A673 (cell line): ENCODE measurements around the gene CYBC1. TPM values are rescaled to one million over a fixed set of nuclear protein-coding genes. Genes with fewer than 3 reads are reported as not detected.

ENCODE experiments used
- BruUV-seq: library from RNA; stranded (reverse); fragments of 400-500 nt; replicated peaks from 2 replicates; lab custom pipeline; 2021; lab: Mats Ljungman, UMichigan
- CTCF ChIA-PET: fragments of 300-600 bp; sonication (Branson Sonifier 250); formaldehyde crosslinking; loops from one replicate; lab custom pipeline; 2022; ENCODE audit warnings: antibody characterized with exemption; lab: Charles Lee
- POLR2A ChIA-PET: fragments of 300-600 bp; sonication (Branson Sonifier 250); formaldehyde crosslinking; loops from one replicate; lab custom pipeline; 2022; ENCODE audit warnings: antibody characterized with exemption; ENCODE audit not compliant: low non-redundant PET; lab: Charles Lee
- DNase-seq: peaks from one replicate; pipeline ENCODE4 v3.0.0-alpha.2; 2015; ENCODE audit warnings: low spot score
- H3K27ac ChIP-seq: fragments of 200-600 bp; sonication (generic); 2 replicates; pipeline ENCODE4 v1.5.1; 2016; ENCODE audit warnings: mixed run types, low read depth, mild to moderate bottlenecking, mixed read lengths, antibody characterized with exemption, low read length; ENCODE audit not compliant: poor library complexity, severe bottlenecking
- H3K27me3 ChIP-seq: fragments of 200-600 bp; sonication (generic); replicated peaks from 2 replicates; pipeline ENCODE4 v1.6.1; 2017; ENCODE audit warnings: mixed run types, low read depth, mild to moderate bottlenecking, mixed read lengths, antibody characterized with exemption, low read length; ENCODE audit not compliant: insufficient read depth, poor library complexity
- H3K36me3 ChIP-seq: fragments of 200-600 bp; sonication (generic); 2 replicates; pipeline ENCODE4 v1.6.1; 2016; ENCODE audit warnings: mixed run types, mild to moderate bottlenecking, mixed read lengths, antibody characterized with exemption, low read length; ENCODE audit not compliant: insufficient read depth, poor library complexity, severe bottlenecking
- H3K4me1 ChIP-seq: fragments of 200-600 bp; sonication (generic); 2 replicates; pipeline ENCODE4 v1.6.1; 2017; ENCODE audit warnings: mixed run types, mild to moderate bottlenecking, mixed read lengths, antibody characterized with exemption, low read length; ENCODE audit not compliant: insufficient read depth, poor library complexity, severe bottlenecking
- H3K4me3 ChIP-seq: fragments of 200-600 bp; sonication (generic); 2 replicates; pipeline ENCODE4 v1.5.1; 2016; ENCODE audit warnings: low read depth, mixed run types, mild to moderate bottlenecking, mixed read lengths, low read length; ENCODE audit not compliant: poor library complexity, severe bottlenecking
- H3K9me3 ChIP-seq: fragments of 200-600 bp; sonication (generic); 2 replicates; pipeline ENCODE4 v1.6.1; 2016; ENCODE audit warnings: mixed run types, low read depth, mild to moderate bottlenecking, mixed read lengths, antibody characterized with exemption, low read length; ENCODE audit not compliant: poor library complexity, severe bottlenecking
- EZH2 ChIP-seq: fragments of 200-600 bp; sonication (generic); IDR thresholded peaks from 2 replicates; pipeline ENCODE4 v1.6.1; 2017; ENCODE audit warnings: borderline replicate concordance, low read depth, mild to moderate bottlenecking, mixed read lengths, antibody characterized with exemption, low read length; ENCODE audit not compliant: poor library complexity, severe bottlenecking
- intact Hi-C: fragments of 100-400 bp; cut with micrococcal nuclease; formaldehyde crosslinking; loops from one replicate; pipeline ENCODE4 v1.10.0; 2022; ENCODE audit not compliant: unreplicated experiment
- total RNA-seq: library from RNA; stranded (reverse); gene quantifications from 2 replicates; pipeline ENCODE4 v1.2.3, GENCODE V29; 2021
- TF ChIP-seq, protein P1 (sequence below): fragments of 300-800, 200-600 bp; sonication (generic); conservative IDR thresholded peaks from 2 replicates; pipeline ENCODE4 v1.5.1; 2017; ENCODE audit warnings: low read depth, mild to moderate bottlenecking, antibody characterized with exemption, low read length, moderate library complexity, mixed read lengths

Gene CYBC1
- total RNA-seq, 1 experiment from 2014 or later = 72.8 TPM

DNA sequence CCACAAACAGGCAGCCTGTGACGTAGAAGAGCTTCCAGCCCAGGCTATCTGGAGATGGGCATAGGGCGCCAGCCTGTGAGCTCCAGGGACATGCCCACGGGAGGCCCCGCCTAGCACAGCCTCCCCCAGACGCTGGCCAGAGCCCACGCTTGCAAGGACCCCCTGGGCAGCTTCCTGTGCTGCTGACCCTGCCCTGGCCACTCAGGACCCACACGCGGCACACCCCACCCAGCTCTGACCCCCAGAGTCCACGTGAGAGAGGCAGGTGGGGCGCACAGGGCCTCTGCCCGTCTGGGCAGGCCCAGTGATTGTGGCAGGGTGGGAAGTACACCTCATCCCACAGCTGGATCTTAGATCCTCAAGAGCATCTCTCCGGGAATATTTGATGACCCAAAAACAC lies 3.9 kb downstream of the CYBC1 start:
- TF ChIP-seq, protein P1, sequence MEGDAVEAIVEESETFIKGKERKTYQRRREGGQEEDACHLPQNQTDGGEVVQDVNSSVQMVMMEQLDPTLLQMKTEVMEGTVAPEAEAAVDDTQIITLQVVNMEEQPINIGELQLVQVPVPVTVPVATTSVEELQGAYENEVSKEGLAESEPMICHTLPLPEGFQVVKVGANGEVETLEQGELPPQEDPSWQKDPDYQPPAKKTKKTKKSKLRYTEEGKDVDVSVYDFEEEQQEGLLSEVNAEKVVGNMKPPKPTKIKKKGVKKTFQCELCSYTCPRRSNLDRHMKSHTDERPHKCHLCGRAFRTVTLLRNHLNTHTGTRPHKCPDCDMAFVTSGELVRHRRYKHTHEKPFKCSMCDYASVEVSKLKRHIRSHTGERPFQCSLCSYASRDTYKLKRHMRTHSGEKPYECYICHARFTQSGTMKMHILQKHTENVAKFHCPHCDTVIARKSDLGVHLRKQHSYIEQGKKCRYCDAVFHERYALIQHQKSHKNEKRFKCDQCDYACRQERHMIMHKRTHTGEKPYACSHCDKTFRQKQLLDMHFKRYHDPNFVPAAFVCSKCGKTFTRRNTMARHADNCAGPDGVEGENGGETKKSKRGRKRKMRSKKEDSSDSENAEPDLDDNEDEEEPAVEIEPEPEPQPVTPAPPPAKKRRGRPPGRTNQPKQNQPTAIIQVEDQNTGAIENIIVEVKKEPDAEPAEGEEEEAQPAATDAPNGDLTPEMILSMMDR = no peak
- no peak for TF ChIP-seq EZH2
- no peak overlapping the region for H3K27ac ChIP-seq
- ChIA-PET POLR2A (no interaction called here), CTCF (no interaction called here)
- H3K9me3 ChIP-seq = no peaks in the 10 kb centered on the region
- no peaks in the 10 kb centered on the region for H3K27me3 ChIP-seq
- no peak for DNase-seq
- H3K36me3 ChIP-seq = peaks cover 10% of the 10 kb centered on the region
- H3K4me1 ChIP-seq = peaks cover 14% of the 10 kb centered on the region
- intact Hi-C loops = no loop called here
- H3K4me3 ChIP-seq = no peak overlapping the region
- BruUV-seq = no TSS peak

DNA sequence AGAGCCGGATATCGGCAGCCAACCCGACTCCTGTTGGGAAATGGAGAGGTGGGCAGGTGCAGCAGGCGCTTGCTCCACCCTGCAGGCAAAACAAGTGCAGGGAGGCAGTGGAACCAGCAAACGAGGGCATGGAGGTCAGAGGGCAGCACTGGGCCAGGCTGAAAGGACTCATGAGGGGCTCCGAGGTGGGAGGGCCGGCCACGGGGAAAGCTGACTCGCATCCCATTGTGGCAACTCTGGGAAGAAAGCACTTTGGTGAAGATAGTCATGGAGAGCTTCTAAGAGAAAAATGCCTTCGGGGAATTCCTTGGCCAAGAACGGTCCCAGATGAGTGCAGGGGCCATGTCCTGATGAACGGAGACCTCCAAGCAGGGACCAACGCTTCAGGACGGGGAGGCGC lies 4.4 kb downstream of the CYBC1 start:
- CTCF ChIA-PET = no interaction called here
- no peak for TF ChIP-seq EZH2
- TF ChIP-seq, protein P1 = no peak
- no TSS peak for BruUV-seq
- DNase-seq = no peak
- Histone ChIP-seq H3K36me3 (peaks cover 10% of the 10 kb centered on the region), H3K4me1 (peaks cover 12% of the 10 kb centered on the region), H3K27ac (no peak overlapping the region), H3K27me3 (no peaks in the 10 kb centered on the region), H3K4me3 (no peak overlapping the region), H3K9me3 (no peaks in the 10 kb centered on the region)
- intact Hi-C loops = no loop called here
- POLR2A ChIA-PET = no interaction called here

DNA sequence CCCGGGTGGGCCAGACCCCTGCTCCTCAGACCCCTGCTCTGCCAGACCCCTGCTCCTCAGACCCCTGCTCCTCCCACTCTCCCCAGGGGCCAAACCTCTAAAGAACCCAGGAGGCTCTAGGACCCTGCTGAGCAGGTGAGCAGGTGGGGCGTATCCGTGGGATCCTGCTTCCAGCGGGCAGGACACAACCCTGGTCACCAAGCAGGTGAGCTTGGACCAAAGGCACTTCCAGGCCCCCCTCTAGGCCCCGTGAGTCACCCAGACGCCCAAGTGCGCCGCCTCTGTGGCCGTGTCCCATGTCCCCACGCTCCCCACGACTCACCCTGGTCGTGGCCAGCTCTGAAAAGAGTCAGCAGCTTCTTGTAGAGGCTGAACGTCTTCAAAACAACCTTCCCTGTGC lies 5.0 kb downstream of the CYBC1 start:
- no peak overlapping the region for H3K4me3 ChIP-seq
- H3K36me3 ChIP-seq = peaks cover 10% of the 10 kb centered on the region
- intact Hi-C loops = no loop called here
- ChIA-PET POLR2A (no interaction called here), CTCF (no interaction called here)
- TF ChIP-seq EZH2 = no peak
- TF ChIP-seq, protein P1 = no peak
- H3K27ac ChIP-seq = no peak overlapping the region
- no peak for DNase-seq
- H3K27me3 ChIP-seq = no peaks in the 10 kb centered on the region
- peaks cover 16% of the 10 kb centered on the region for H3K4me1 ChIP-seq
- no peaks in the 10 kb centered on the region for H3K9me3 ChIP-seq
- BruUV-seq = no TSS peak
